Measurements from ENCODE around the gene BOD1L2.

Gene BOD1L2

GRCh38 chr18:57131101-57131500 lies 15.8 kb upstream of the BOD1L2 start (continued):
- no peak for TF ChIP-seq PATZ1 (CRISPR knock-in tag; IDR thresholded peaks at IDR 0.05; ENCODE audit: borderline replicate concordance)

- no peak for ATAC-seq
- no peak for TF ChIP-seq PPARA (CRISPR knock-in tag; IDR thresholded peaks at IDR 0.05; ENCODE audit: borderline replicate concordance)
- no peak for TF ChIP-seq CSRNP3 (CRISPR knock-in tag; IDR thresholded peaks at IDR 0.05)
- TF ChIP-seq ZNF565 (CRISPR knock-in tag; conservative IDR thresholded peaks at IDR 0.05; ENCODE audit: low read depth): no peak
- no peak for TF ChIP-seq BACH2 (CRISPR knock-in tag; IDR thresholded peaks at IDR 0.05; ENCODE audit: borderline replicate concordance)
- TF ChIP-seq ISL1 (CRISPR knock-in tag; IDR thresholded peaks at IDR 0.05): no peak
Observed at GRCh38 chr18:57131782-57132181, 15.1 kb upstream of the BOD1L2 start.

GRCh38 chr18:57134618-57135135 lies 12.2 kb upstream of the BOD1L2 start:
- no peak for ATAC-seq
- TF ChIP-seq ESRRG (CRISPR knock-in tag; IDR thresholded peaks at IDR 0.05) (no peak), CREB5 (CRISPR knock-in tag; IDR thresholded peaks at IDR 0.05; ENCODE audit: low read depth) (no peak), ZNF8 (CRISPR knock-in tag; IDR thresholded peaks at IDR 0.05) (no peak), OSR1 (CRISPR knock-in tag; IDR thresholded peaks at IDR 0.05) (no peak), ZNF565 (CRISPR knock-in tag; conservative IDR thresholded peaks at IDR 0.05; ENCODE audit: low read depth) (no peak), RARB (CRISPR knock-in tag; IDR thresholded peaks at IDR 0.05) (no peak), TOX (CRISPR knock-in tag; IDR thresholded peaks at IDR 0.05; ENCODE audit: borderline replicate concordance) (no peak), POU6F1 (CRISPR knock-in tag; IDR thresholded peaks at IDR 0.05; ENCODE audit: borderline replicate concordance, low read depth) (no peak), GLIS3 (CRISPR knock-in tag; IDR thresholded peaks at IDR 0.05) (no peak), ISL1 (CRISPR knock-in tag; IDR thresholded peaks at IDR 0.05) (no peak), ARNTL (CRISPR knock-in tag; IDR thresholded peaks at IDR 0.05; ENCODE audit: borderline replicate concordance, low read depth) (no peak), TCF4 (CRISPR knock-in tag; IDR thresholded peaks at IDR 0.05; ENCODE audit: borderline replicate concordance) (no peak), CSRNP3 (CRISPR knock-in tag; IDR thresholded peaks at IDR 0.05) (no peak), BACH2 (CRISPR knock-in tag; IDR thresholded peaks at IDR 0.05; ENCODE audit: borderline replicate concordance) (no peak), CSDC2 (CRISPR knock-in tag; IDR thresholded peaks at IDR 0.05) (no peak), PPARA (CRISPR knock-in tag; IDR thresholded peaks at IDR 0.05; ENCODE audit: borderline replicate concordance) (no peak), ZNF70 (CRISPR knock-in tag; IDR thresholded peaks at IDR 0.05) (no peak)

- TF ChIP-seq CREB5 (CRISPR knock-in tag; IDR thresholded peaks at IDR 0.05; ENCODE audit: low read depth): no peak
- ATAC-seq: no peak
Observed at GRCh38 chr18:57135699-57136098, 11.2 kb upstream of the BOD1L2 start.
